Effector CD4-positive, alpha-beta T cell (primary cell): Measurements from ENCODE around the gene GGTA1.
"Not testable (repeated sequence)": the region's sequence is repeated elsewhere in the genome, so short reads cannot be mapped to it uniquely, and the experiment has no call there.

ENCODE experiments used
- DNase-seq: peaks from one replicate; pipeline ENCODE4 v3.0.0-alpha.2; 2020

Gene GGTA1

DNA sequence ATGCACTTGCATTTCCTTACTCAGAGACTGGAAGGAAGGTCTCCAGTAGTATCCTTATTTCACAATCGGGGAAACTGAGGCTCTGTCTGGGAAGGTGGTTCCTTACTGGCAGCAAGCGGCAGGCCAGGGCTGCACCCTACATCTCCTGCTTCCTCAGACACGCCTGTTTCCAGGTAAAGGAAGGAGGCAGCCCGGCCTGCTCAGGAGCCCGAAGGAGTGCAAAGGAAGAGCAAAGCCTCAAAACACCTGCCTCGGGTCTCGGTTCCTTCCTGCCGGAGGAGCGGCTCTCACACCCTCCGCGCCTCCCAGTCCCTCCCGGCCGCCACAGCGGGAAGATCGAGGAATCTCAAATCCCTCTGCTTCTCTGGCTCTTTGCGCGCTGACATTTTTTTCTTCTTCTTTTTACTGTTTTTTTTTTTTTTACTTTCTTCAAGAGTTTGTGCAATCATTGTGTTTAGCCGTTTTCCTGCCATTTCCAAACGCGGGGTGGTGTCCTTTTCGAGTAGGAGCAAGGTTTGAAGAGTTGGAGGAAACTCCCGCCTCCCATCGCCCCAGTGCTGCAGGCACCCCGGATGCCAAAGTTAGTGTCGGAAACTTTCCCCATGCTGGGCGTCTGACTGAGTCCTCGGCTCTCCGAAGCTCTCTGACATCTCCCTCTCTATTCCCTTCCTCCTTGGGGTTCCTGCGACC is 1.0 kb downstream of the GGTA1 start:
- no peak for DNase-seq

DNA sequence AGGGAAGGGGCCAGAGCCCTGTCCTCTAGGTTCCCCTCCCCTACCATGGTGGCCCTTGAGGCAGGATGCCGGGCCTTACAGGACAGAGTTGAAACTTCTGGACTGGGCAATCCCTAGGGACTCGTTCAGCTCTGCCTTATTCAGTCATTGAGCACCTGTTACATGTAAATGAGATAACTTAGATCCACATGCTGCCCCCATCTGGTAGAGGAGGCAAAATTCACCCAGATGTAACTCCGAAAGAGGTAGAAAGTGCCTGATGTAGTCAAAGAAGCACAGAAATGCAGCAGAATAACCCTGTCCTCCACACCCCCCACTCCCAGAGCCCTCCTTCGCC is 1.5 kb downstream of the GGTA1 start:
- DNase-seq, result no peak

GRCh38 chr9:121495976-121496375 is 3.7 kb downstream of the GGTA1 start:
- no peak for DNase-seq

- DNase-seq, result no peak
These were observed 5.5 kb downstream of the GGTA1 start for GRCh38 chr9:121494192-121494591.

- DNase-seq, result no peak
These were observed 8.5 kb downstream of the GGTA1 start for GRCh38 chr9:121491111-121491510.

GRCh38 chr9:121489344-121489743 is 10.3 kb downstream of the GGTA1 start:
- DNase-seq, result no peak

GRCh38 chr9:121486043-121486442 is 13.6 kb downstream of the GGTA1 start:
- DNase-seq, result no peak

DNA sequence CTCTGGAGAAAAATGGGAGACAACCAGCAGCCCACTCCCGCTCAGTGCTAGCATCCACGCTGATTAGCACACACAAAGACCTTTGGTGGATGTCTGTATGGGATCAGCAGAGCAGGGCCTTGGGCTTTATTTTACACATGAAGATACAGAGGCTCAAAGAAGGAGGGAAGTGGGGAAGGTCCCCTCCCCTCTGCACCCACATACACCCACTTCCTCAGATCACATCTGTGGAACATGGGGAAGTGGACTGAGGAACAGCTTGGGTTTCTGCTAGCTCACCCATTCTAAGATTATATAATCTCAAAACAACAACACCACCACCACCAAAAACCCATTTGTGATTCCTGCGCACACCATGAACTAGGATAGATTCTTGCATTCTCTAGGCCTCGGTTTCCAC is 14.0 kb downstream of the GGTA1 start:
- no peak for DNase-seq

- DNase-seq, result no peak
These were observed 14.8 kb downstream of the GGTA1 start for GRCh38 chr9:121484651-121485446.

DNA sequence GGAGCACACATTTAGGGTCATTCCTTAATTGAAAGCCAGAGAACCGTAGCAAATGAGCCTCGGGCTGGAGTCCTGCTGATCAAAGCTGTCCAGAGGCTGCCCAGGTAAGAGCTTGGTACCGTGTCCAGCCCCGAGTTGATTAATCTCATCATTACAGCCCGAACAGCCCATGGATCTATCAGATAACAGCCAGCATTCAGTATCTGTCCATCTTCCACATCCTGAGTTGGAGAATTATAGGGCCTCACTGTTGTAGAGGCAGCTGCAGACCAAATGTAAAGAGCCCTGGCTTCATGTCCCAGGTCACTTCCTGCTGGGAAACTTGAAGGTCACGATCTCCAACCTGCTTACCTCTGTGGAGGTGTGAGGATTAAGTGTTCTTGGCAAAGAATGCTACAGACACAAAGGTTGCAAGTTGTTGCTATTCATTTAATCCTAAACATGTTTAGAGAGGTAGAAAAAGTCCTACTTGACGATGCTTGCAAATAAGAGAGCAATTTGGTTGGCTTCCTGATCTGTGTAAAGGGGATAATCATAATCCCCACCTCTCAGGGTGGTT is 16.1 kb downstream of the GGTA1 start:
- no peak for DNase-seq

- DNase-seq, result no peak
These were observed 16.6 kb downstream of the GGTA1 start for GRCh38 chr9:121483049-121483448.

DNA sequence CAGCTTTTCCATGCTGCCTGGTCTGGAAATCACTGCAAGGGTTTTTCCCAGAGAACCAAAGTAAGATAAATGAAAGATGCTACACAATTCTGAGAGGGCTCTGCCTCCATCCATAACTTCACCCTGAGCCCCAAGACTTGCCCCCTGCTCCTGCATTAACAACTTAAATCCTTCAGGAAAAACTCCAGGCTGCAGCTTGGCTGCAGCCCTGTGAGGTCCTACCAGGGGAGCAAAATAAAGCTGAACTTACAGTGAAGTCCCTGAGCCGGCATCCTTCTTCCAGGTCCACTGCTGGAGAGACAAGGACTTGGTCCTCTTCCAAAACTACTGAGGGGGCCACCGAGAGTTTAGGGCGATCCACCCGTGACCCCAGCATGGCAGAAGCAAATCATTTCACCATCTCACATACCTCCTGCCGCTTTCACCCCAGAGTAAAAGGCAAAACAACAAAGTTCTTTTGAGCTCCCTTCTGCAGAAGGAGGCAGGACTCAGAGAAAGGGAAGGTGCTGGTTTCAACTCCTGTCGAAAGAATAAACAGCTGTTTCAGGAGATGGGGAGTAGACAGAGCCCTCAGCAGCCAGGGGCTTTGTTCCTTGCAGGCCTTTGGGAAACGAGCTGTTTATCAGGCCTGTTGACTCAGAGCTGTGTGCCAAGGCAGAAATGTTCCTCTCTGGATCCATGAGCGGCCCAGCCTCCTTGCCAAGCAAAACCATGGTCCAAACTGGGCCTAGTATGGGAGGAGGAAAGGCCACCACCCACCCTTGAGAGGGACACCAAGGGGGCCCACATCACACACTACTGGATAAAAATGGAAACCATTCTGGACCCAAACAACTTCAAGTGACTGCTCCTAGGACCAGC is 20.6 kb downstream of the GGTA1 start:
- DNase-seq, result no peak

GRCh38 chr9:121476156-121476555 is 23.5 kb downstream of the GGTA1 start:
- no peak for DNase-seq

DNA sequence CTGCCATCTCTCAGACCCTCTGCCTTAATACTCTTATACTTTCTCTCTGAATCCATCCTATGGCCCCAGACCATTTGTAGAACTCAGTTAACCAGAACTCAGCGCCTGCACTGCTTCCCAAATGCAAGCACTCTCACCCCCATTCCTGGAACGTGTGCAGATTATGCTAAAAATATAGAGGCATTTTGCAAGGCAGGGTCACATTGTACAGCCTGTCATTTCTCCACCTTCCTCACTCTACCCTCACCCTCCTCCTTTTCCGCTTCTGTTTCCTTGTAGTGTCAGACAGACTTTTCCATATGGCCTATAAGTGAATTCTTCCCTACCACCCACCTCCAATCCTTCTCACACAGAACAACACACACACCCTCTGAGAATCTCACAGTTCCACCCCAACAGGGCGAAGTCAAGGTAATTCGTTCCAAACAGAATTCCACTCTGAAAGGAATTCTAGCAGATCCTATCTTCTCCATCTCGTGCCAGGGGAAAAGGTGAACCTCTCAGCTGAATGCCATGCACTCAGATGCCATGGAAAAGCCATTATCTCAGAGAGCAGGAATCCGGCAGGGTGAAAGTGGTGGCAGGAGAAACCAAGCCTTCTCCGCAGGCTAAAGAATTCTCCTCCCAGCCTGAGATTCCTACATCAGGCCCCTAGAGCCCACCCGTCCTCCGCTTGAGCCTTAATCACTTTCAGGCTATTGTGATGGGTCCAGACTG is 25.3 kb downstream of the GGTA1 start:
- no peak for DNase-seq

- DNase-seq, result no peak
These were observed 26.4 kb downstream of the GGTA1 start for GRCh38 chr9:121473229-121473628.

- no peak for DNase-seq
These were observed 27.2 kb downstream of the GGTA1 start for GRCh38 chr9:121472446-121472845.

GRCh38 chr9:121466142-121466541 is 33.5 kb downstream of the GGTA1 start:
- DNase-seq, result no peak

- no peak for DNase-seq
These were observed 34.7 kb downstream of the GGTA1 start for GRCh38 chr9:121464968-121465367.

DNA sequence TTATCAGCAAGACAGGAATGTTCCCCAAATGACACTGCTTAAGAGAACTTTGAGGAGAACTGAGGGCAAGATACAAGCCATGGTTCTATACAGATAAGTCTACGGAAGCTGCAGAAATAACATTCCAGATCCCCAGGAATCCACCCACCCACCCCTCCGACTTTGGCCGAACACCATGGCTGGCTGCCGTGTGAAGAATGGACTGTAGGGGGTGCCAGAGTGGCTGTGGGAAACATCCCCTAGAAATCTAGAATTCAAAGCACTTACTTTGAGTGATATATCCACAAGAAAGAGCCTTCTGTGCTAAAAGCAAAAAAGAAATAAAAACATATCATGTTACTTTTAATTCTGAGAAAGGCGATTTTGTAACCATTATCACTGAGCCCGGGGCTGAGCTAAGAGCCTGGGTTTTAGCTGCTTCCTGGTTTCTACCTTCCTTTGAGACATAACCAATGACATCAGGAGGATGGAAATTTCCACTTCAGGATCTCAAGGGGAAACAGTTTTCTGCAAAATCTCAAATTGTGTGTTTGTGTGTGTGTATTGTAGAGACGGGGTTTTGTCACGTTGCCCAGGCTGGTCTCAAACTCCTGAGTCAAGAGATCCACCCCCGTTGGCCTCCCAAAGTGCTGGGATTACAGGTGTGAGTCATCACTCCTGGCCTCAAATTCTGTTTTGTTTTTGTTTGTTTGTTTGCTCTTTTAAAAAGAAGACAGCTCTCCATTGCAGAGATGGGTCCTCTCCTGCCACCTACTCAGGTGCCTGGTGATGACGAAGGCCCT is 36.4 kb downstream of the GGTA1 start:
- no peak for DNase-seq

DNA sequence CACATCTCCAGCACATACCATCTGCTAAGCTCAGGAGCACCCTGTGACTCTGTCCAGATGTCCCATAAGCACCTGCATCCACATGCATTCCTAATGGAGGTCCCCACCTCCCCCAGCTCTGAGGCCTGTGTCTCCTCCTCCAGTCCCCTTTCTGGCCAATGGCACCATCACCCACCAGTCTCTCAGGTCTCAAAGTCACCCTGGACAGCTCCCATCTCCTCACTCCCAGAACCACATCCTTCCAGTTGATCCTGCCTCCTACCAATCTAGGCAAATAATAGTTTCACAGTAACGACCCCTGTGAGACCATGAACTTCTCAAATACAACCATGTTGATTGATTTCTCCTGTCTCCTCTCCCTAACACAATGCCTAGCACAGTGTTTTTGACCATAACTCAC is 40.1 kb downstream of the GGTA1 start:
- DNase-seq, result no peak

GRCh38 chr9:121458449-121458848 is 41.2 kb downstream of the GGTA1 start:
- DNase-seq, result not testable (repeated sequence)
